Measurements from ENCODE around the gene COG5. TPM values are rescaled to one million over a fixed set of nuclear protein-coding genes. Genes with fewer than 3 reads are reported as not detected.

The COG5 gene
- total and polyA plus RNA-seq, 9 of the 15 experiments (the other 6 are each of a cell fraction or from before 2014, with no cell fraction given), result 15.3 to 75.1 (median 56.4) TPM

DNA sequence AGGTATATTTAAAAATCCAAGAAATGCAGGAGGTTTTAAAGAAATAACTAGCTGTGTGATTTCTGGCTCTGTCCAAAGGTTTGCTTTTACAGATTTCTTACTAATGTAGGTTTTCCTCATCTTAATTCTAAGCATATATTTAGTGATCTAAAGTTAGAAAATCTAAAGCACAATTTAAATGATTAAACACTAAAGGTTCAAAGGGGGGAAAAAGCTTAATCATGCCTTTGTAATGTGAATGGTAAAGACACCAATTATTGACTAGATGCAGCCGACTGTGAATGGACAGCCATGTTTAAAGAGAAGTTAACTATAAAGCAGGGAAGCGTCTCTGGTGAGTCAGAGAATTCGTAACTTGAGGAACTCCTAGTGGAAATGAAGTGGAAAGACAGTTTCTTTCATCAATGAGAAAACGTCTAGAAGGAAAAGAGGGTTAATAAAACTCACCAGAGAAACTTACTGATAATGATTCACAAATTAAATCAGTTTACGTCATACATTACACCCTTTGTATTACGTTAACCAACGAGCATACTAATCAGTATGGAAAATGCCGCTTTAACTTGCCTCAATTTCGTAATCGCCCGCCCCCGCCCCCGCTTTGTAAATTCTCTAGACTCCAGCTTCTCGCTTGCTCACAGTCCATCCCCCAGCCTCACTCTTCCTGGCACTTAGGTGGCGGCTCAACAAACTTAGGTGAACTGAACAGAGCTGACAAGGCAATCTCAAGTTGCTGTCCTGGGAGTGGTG, 396.1 kb downstream of the COG5 start (continued):
- TF ChIP-seq, protein P1, sequence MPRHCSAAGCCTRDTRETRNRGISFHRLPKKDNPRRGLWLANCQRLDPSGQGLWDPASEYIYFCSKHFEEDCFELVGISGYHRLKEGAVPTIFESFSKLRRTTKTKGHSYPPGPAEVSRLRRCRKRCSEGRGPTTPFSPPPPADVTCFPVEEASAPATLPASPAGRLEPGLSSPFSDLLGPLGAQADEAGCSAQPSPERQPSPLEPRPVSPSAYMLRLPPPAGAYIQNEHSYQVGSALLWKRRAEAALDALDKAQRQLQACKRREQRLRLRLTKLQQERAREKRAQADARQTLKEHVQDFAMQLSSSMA (CRISPR knock-in tag; IDR thresholded peaks at IDR 0.05), result 0 out of 2 replicates have a peak, but pooled peaks have one; percentile 64
- 0 out of 2 replicates have a peak, but pooled peaks have one; percentile 31 for TF ChIP-seq SMAD3 (CRISPR knock-in tag; conservative IDR thresholded peaks at IDR 0.05)
- peak; percentile 86 for TF ChIP-seq ZC3H8 (IDR thresholded peaks at IDR 0.05)
- TF ChIP-seq RHOXF2B (CRISPR knock-in tag; conservative IDR thresholded peaks at IDR 0.05), result no peak
- TF ChIP-seq DACH1 (IDR thresholded peaks at IDR 0.05; ENCODE audit: partially characterized antibody), result peak; percentile 79
- TF ChIP-seq MYBL2 (IDR thresholded peaks at IDR 0.05; ENCODE audit: low read depth), result 0 out of 2 replicates have a peak, but pooled peaks have one; percentile 11
- no peak for TF ChIP-seq MYBL2 (CRISPR knock-in tag; IDR thresholded peaks at IDR 0.05; ENCODE audit: borderline replicate concordance)
- peak; percentile 73; the same call in 1 of the 2 replicates for TF ChIP-seq NCOA1 (IDR thresholded peaks at IDR 0.05; ENCODE audit: low read depth)

DNA sequence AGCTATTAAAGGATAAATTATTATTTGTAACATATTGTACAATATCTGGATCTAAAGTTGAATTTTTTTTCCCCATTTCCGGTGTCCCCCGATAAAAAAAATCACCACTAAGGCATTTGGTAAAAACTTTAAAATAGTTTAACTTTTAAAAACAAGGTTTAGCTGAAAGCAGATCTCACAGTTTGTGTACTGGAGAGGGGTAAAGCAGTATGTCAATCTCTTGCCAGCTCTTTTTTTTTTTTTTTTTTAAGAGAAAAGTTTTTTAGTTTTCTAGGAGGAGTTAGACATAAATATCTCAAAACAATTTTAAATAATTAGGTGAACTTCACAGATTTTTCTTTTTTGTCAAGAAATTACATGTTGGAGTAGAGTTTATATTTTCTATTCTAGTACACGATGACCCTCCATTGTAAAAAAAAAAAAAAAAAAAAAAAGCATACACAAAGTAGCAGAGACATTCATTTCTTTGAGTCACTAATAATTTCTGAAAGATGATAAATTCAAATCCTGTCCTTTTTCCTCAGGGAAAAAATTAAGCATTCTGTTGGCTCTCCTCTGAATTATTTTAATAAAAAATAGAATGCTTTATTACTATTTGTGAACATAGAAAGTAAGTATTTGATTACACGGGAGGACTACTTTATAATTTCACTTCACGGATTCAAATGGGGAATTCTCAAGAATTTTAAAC, 396.8 kb downstream of the COG5 start:
- peaks cover 19% of the 10 kb centered on the region for H3K79me2 ChIP-seq (ENCODE audit: control insufficient read depth, insufficient read depth, low read length)
- peak overlapping the region; percentile 100; the same call in 1 of the 2 replicates for H3K4me2 ChIP-seq (ENCODE audit: insufficient read depth, low read length)
- intact Hi-C loops (cut with micrococcal nuclease) (loop anchor here (1.0 to 5.0 kb wide), 4 partner anchors 220 to 505 kb away; partner anchors contain the start of genes CCDC71L and PIK3CG), in situ Hi-C loops (cut with MboI) (no loop called here)
- H3K9ac ChIP-seq (ENCODE audit: insufficient read depth in 1 of 2, low read depth in 2 of 2, low read length in 2 of 2), result peak overlapping the region in 1 of 2 experiments; percentile 77; a peak in 3 of 4 replicates
- no peaks in the 10 kb centered on the region for H3K9me3 ChIP-seq (replicated peaks; ENCODE audit: control insufficient read depth, insufficient read depth, low read depth, low read length)
- CTCF ChIA-PET (ENCODE audit: low intra/inter-chr PET ratio), result interaction anchor here (0.6 to 0.9 kb wide), 2 partner anchors 17 to 592 kb away, joined by 3 to 7 read pairs; no protein-coding TSS in a partner anchor
- peak overlapping the region; percentile 87; the same call in 2 of the 3 replicates for H3K27ac ChIP-seq (ENCODE audit: extremely low read depth, low read depth, low read length)
- POLR2A ChIA-PET, result interaction anchor here (0.5 to 4.3 kb wide), 9 partner anchors 8 to 1790 kb away, joined by 3 to 14 read pairs (median 3); no protein-coding TSS in a partner anchor
- peak overlapping the region; percentile 74 for H3K4me3 ChIP-seq
- no peaks in the 10 kb centered on the region; the same call in 1 of the 2 replicates for H4K20me1 ChIP-seq (replicated peaks; ENCODE audit: control insufficient read depth, insufficient read depth, low read length)
- ATAC-seq (no peak), DNase-seq (ENCODE audit: extremely low read depth in 1 of 4, low spot score in 3 of 4) (no peak), FAIRE-seq (no peak)
- BruUV-seq (replicated peaks), result no TSS peak
- peak overlapping the region; percentile 86 for H2AFZ ChIP-seq (ENCODE audit: low read depth, low read length)
- peaks cover under 1% of the 10 kb centered on the region; the same call in 1 of the 3 replicates for H3K36me3 ChIP-seq (ENCODE audit: control insufficient read depth, insufficient read depth, low read length)
- no peaks in the 10 kb centered on the region for H3K9me1 ChIP-seq (ENCODE audit: control insufficient read depth, insufficient read depth, low read length)
- peaks cover 5 to 16% of the 10 kb centered on the region in 2 experiments for H3K4me1 ChIP-seq (replicated peaks in 1 of 2; ENCODE audit: control insufficient read depth in 2 of 2, insufficient read depth in 2 of 2, low read length in 2 of 2)
- WGBS (ENCODE audit: insufficient coverage, low coverage, missing lambda C conversion rate), result 14% methylated on average over 5 of the region's 5 CpGs
- no peaks in the 10 kb centered on the region for H3K27me3 ChIP-seq (ENCODE audit: control insufficient read depth in 2 of 2, insufficient read depth in 2 of 2, low read length in 2 of 2)
- peak; percentile 22 for TF ChIP-seq CHD1 (IDR thresholded peaks at IDR 0.05; ENCODE audit: low read length)
- peak; percentile 10 for TF ChIP-seq TAF1 (IDR thresholded peaks at IDR 0.05; ENCODE audit: control insufficient read depth, extremely low read depth, insufficient read depth, low read length, severe bottlenecking)
- TF ChIP-seq, protein P2, sequence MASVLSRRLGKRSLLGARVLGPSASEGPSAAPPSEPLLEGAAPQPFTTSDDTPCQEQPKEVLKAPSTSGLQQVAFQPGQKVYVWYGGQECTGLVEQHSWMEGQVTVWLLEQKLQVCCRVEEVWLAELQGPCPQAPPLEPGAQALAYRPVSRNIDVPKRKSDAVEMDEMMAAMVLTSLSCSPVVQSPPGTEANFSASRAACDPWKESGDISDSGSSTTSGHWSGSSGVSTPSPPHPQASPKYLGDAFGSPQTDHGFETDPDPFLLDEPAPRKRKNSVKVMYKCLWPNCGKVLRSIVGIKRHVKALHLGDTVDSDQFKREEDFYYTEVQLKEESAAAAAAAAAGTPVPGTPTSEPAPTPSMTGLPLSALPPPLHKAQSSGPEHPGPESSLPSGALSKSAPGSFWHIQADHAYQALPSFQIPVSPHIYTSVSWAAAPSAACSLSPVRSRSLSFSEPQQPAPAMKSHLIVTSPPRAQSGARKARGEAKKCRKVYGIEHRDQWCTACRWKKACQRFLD (CRISPR knock-in tag; IDR thresholded peaks at IDR 0.05), result peak; percentile 58; the same call in 1 of the 2 replicates
- 0 out of 2 replicates have a peak, but pooled peaks have one; percentile 49 for TF ChIP-seq ZNF644 (tag; IDR thresholded peaks at IDR 0.05; ENCODE audit: low read depth)
- peak; percentile 5; the same call in 1 of the 2 replicates for TF ChIP-seq EP300 (IDR thresholded peaks at IDR 0.05; ENCODE audit: low read length)
